Measurements from ENCODE around the gene MRPL18.
"Not testable (repeated sequence)": the region's sequence is repeated elsewhere in the genome, so short reads cannot be mapped to it uniquely, and the experiment has no call there.

Gene MRPL18

DNA sequence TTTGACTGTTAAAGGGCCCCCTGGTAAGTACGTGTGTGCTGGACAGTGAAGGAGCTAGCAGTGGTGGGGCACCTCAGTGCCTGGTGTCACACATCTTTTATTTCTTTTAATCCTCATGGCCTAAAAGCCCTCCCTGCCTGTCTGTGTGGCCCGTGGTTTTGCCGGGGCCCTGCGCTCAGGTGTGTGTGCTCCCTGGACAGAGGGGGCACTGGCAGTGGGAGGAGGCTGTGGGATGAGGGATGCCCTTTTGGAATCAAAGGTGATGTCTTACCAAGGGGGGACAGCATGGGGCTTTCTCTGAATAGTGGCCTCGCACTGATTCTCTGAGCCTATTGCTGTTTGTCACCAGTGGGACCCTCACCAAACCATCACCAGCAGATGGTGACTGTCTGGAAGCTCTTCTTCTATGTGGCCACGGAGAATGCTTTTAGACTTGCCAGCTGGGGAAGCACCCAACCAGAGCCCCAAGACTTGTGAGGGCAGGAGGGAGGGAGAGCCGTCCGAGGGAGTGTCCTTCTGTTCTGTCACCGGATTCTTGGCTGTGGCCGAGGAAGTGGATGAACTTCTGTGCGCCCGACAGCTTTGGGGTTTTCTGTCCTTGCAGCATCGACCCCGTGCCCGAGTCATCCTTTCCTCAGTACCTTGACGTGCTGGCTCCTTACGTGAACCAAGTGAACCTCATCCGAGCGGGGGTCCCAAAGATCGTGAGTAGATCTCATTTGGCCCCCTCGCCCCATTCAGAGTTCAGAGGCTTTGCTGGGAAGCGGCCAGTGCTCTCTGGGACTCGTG, 27.9 kb downstream of the MRPL18 start:
- no peak for DNase-seq

DNA sequence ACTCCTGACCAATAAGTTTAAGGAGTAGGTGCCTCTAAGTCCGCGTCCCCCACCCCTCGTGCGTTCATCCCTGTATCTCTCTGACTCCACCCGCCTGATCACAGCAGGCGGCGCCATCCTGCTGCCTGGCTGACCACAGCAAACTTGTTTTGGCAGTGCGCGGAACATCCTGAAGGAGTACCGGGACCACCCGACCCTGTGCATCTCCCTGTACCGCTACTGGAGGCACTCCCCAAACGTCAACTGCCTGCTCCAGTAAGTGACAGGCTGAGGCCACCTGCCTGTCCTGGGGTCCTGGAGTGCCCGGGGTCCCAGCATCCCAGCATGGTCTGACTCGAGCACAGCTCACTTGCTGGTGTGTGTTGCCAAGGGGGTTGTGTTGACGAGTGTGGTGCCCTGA, 28.8 kb downstream of the MRPL18 start:
- no peak for DNase-seq

DNA sequence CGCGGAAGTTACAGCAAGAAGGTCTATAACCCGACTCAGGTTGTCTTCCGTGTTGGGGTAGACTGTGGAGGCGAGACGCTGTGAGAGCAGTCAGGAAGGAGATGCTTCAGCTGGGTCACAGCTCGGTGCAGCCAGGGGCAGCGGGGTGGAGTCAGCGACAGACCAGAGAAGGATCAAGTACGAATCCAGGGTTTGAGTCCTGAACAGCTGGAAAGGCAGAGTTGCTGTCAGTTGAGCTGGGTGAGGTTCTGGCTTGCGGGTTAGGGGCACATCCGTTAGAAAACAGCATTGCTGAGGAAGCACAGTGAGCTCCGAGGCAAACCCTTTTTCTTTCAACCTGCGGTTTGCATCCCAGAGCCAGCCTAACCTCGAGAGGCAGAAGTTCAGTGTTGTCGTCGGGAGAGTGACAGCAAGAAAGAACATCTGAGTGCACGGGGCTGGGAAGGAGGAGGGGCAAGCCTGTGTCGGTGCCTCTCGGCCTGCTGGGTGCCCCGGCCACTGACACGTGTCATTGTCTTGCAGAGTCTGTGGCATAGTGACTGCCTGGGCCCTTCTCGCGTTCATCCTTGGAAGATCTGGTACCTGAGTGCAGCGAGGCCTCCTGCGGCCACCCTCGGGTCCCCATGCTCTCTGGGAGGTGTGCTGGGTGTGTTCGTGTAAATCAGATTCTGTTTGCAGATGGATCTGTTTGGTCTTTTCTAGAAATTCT, 29.8 kb downstream of the MRPL18 start:
- no peak for DNase-seq

DNA sequence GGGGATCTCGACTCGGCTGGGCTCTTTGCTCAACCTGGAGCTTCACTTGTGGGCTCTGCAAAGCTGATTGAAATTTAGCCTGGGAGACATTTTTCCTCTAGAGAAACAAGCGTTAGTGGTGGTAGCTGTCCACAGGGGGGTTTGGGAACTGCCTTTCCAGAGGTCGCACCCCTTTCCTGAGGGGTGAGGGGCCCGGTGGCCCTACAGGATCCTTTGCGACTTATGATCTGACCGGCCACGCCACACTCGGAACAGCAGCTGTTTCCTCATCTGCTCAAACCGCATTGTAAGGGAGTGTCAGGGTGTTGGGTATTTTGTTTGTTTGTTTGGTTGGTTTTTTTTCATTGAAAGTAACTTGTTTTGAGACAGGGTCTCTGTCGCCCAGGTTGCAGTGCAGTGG, 30.9 kb downstream of the MRPL18 start:
- DNase-seq, result no peak

DNA sequence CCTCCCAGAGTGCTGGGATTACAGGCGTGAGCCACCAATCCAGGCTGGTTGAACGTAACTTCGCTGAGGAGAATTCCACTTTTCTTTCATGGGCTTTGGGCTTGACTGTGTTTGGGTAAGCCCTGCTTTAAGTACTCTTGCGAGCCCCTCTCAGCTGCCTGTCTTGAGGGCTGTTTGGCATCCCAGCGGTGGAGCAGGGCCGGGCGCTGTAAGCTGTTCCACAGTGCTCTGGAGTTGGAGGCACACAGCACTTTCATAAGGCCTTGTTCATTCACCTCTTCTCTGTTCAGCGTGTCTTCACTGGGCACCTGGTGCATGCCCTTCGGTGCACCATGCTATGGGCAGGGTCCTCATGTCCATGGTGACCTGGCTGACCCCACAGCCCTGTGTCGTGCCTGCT, 31.5 kb downstream of the MRPL18 start:
- DNase-seq, result no peak

DNA sequence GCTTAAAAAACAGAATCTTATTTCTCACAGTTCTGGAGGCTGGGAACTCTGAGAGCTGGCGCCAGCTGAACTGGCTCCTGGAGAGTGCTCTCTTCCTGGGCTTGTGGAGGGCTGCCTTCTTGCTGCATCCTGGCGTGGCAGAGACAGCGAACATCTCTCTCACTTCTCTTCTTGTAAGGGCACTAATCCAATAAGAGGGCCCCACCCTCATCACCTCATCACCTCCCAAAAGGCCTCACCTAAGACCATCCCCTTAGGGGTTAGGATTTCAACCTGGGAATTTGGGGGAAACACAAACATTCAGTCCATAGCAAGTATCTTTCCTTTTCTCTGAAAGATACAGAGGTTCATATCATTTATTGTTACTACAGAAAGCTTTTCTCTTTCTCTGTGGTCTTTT, 33.7 kb downstream of the MRPL18 start:
- DNase-seq, result no peak

DNA sequence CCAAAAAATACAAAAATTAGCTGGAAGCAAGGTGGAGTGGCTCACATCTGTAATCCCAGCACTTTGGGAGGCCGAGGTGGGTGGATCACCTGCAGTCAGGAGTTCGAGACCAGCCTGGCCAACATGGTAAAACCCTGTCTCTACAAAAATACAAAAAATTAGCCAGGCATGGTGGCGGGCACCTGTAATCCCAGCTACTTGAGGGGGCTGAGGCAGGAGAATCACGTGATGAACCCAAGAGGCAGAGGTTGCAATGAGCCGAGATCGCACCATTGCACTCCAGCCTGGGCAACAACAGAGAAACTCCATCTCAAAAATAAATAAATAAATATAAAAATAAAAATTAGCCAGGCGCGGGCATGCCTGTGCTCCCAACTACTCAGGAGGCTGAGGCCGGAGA, 34.4 kb downstream of the MRPL18 start:
- DNase-seq, result not testable (repeated sequence)

DNA sequence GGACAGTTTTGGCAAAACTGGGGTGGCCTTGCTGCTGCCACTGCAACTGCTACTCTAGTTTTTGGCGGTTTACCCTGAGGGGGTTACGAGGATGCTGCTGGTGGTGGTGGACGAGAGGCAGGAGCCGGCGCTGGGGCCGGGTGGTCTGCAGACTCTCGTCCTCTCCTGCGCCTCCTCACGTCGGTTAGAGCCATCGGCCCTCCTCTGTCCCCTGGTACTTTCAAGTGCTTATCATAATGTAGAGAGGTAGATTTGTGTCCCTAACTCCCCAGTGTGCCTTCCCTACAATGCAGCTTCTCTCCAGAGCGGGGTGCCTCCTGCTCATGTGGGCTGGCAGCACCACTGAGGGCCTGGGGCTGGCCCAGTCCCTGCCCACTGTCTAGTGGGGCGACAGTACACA, 35.7 kb downstream of the MRPL18 start:
- DNase-seq, result no peak

DNA sequence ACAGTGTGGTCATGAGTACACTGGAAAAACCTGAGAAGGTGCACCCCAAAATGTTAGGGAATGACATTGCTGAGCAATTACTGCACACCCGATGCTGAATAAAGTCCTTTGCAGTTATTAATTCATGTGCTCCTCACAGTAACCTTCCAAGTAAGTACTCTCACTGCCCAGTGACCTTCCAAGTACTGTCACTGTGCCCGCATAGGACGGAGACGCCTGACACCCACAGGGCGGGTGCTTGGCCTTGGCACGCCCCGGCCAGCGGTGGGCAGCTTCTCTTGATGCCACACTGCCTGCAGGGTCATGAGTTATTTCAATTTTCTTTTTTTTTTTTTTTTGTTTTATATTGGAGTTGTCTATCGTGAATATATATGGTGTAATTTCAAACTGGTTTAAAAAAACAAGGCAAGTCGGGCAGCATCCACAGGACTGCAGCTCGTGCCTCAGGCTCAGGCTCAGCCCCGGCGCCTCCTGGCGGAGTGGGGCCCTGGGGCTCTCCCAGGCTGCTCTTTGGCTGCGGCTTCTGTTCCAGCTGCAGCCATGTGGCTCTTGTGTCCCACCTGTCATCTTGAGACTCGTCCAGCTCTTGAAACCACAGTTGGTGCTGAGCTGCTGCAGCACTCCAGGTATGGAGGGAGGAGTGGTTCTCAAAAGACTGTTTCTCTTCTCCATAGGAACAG, 36.8 kb downstream of the MRPL18 start:
- no peak for DNase-seq

DNA sequence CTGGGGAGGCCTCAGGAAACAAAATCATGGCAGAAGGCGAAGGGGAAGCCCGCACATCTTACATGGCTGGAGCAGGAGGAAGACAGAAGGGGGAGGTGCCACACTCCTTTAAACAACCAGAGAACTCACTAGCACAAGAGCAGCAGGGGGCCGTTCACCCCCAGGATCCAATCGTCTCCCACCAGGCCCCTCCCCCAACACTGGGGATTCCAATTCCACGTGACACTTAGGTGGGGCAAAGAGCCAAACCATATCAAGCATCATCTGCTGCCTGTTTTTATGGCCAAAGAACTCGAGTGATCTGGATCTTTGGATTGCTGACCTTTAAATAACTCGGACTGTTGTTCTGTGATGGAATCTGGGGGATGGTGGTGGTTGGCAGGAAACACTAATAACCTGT, 37.8 kb downstream of the MRPL18 start:
- no peak for DNase-seq

DNA sequence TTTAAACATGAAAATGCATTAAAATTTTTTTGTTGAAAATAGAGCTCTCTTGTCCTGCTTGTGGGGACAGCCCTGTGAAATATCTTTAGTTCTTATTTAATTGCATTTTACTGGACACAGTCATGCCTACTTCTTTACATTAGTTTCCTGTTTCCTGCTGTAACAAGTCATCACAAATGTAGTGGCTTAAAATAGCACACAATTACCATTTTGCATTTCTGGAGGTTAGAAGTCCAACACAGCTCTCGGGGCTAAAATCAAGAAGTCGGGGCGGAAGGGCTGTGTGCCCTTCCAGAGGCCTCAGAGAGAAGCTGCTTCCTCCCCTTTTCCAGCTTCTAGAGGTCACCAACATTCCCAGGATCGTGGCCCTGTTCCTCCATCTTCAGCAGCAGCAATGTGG, 39.3 kb downstream of the MRPL18 start:
- no peak for DNase-seq

DNA sequence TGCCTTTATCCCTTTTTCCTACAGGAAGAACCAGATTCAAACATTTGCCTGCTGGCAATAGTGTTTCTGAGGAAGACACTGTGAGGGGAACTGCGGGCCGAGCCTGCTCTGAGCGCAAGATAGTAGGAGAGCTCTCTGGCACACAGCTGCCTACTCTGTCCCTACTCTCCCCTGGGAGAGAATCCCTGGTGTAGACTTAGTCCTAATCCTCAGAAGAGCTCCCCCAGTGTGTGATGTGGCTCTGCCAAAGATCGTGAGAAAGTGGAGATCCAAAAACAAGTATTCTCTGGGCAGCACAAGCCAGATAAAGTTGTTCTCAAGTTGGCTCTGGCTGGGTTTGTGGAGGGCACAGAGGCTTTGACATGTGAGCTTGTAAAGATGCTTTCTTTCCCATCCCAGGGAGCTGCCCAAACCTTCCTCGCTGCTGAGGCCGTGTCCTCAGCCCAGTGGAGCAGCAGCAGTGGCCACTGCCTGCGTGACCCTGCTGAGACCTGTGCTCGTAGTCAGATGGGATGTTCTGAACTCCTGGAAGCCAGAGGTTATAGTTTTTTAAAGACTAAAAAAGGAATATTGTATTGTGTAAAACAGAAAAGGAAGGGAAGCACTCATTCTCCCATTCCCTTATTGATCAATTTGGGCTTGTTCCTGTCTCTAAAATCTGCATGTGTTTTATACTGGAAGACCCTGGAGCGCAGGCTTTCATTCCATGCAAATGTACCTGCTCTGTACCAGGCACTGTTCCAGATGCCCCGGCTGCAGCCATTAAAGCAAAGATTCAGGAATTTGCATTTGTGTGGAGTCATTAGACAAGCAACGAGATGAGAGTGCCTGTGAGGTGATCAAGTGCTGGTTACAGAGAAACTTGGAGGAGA, 40.5 kb downstream of the MRPL18 start:
- no peak for DNase-seq

DNA sequence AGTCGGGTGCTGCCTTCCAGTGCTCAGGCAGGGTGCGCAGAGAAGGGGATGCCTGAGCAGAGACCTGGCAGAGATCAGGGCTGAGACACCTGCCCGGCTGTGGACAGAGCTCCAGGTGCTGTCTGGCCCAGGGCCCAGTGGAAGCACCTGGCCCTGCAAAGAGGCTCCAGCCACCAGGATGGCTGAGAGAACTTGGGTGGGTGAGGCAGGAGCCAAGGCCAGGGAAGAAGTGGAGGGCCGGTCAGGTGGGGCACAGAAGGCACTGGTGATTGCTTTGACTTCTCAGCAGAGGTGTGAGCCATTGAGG, 41.1 kb downstream of the MRPL18 start:
- DNase-seq, result no peak

DNA sequence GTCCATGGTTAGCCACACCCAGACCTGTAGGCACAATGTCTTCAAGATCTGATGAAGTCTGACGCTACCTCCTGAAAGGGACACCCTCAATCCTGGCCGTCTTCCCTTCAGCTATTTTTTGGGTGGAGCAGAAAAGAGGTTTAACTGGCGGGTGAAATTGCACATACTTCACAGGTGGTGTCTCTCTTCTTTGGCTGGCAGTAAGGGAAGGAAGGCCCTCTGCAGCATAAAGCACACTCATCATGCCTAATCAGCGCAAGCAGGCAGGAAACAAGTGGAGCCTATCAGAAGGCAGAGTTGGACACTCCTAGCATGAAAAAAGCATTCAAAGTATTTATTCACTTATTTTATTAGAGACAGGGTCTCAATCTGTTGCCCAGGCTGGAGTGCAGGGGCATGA, 42.7 kb downstream of the MRPL18 start:
- DNase-seq, result no peak

DNA sequence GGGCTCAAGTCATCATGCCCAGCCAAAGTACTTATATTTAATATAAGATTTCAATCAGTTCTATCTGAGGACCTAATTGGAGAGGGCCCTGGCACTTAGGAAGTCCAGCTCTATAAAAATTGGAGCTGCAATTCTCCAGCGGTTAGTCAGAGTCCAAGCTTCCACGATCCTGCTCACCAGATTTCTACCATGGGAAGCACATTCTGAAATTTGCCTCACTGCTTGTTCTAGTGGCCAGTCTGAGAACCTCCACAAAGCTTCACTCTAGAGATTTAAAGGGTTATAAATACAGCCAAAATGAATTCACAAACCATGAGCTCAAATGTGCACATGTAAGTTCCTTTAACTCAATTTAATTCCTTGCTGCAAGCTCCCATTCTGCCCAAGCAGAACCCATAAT, 43.3 kb downstream of the MRPL18 start:
- no peak for DNase-seq

DNA sequence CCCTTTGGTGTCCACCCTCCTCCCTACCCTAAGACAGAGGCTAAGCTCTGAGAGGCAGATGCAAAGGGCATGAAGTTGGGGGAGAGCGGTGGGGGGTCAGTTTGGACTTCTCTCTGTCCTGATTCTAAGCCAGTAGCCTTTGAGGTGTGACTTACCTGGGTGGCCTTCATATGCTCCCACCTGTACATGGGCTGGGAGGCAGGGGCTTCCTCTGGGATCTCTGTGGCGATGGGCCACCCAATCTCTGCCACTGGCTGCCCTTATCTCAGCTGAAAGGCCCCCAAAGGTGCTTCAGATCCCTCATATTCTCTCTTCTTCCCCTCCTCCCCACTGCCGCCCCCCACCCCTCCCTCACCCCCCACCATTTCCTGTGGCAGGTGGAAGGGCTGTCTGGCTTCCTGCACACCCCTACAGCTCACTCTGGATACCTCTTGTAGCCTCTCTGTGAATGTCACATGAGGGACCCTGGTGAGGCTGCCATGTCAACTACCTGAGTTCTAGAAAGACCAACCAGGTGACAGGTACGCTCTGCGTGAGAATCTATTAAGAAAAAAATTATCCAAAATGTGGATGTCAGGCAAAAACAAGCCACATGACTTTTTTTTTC, 43.8 kb downstream of the MRPL18 start:
- DNase-seq, result no peak

DNA sequence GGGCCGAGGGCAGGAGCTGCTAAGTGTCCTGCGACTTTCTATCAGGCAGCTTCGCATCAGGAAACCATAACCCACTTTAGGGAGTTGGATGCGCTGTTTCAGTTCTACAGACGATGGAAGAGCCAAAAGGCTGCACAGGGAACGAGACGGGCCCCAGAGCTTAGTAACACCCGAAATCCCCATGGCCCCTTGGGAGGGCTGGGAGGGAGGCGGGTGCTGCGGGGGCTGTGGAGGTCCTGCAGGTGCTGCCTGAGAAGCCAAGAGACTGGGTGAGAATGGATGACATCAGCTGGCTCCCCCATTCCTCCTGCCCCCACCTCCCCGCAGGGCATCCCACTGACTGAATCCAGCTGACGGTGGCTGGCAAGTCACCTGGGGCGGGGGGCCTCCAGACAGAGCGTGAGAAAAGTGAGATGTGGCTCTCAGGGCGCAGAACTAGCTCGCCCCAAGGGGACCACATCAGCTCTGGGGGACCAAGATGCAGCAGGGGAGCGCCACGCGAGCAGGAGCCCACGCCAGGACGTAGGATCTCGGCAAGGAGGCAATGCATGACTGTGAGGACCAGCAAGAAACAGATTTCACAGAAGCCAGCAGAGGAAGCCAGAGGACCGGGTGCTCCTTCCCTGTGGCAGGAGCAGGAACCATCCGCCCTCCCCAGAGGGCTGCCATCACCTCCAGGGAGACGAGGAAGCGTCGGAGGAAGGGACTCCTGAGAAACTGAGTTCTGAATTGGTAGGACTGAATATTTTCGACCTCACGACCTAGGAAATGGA, 46.6 kb downstream of the MRPL18 start:
- no peak for DNase-seq

DNA sequence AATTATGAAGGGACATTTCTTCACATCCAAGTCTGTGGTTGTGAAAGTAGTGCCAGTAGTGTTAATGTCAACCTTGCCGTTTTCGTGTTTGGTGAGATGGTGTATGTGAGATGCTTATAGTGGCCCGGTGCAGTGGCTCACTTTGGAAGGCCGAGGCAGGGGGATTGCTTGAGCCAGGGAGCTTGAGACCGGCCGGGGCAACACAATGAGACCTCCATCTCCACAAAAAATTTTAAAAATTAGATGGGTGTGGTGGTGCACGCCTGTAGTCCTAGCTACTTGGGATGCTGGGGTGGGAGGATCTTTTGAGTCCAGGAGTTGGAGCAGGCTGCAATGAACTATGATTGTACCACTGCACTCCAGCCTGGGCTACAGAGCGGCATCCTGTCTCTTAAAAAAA, 47.2 kb downstream of the MRPL18 start:
- DNase-seq, result no peak

DNA sequence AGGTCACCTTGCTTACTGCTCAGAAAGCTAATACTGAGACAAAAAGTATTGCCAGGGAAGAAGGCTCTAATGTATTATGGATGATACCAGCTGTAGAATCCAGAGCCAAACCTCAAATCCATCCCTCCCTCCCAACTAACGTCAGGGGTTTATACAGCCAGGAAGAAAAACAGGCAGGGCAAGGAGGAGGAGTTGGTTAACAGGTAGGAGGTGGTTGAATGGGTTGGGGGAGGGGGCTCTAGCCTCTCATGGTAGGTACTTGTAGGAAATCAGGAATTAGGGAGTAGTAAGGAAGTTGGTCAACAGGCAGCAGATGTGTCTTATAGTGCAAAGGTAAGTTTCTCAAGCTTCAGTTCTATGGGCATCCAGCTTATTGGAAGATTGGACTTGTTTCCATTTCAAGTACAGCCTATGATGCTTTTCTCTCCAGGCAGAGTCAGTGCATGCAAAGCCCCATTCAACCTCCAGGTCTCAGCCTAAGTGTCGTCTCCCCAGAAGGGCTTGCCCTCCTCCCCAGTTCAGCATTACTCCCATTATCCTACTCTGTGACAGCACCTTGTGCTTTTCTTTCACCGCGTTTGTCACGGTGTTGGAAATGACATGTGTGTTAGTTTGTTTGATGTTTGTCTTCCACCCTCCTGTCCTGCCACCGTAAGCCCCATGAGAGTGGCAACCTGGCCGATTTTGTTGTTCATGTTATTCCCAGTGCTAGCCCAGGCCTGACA, 47.9 kb downstream of the MRPL18 start:
- no peak for DNase-seq

DNA sequence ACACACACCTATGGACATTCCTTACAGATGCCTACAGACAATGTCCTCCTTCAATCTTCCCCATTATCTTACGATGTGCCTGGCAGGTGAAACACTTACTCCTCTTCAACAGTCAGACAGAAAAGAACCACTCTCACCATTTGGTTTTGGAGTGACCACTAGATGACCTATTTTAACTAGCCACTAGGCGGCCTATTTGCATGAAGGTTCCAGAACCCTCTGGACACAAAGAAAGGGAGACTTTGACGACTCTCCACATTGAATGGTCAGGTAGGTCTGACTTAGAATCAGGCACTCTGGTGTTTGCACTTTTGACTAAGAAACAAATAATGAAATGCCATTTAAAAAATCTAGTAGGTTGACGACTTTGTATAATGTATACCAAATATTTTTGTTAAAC, 51.8 kb downstream of the MRPL18 start:
- no peak for DNase-seq

Measured in NCI-H748 treated with DMSO at 0.1 percent for 48 hours (cell line).